Mesendoderm (in vitro differentiated cells): Measurements from ENCODE around the gene PRDM11.
A peak's percentile ranks its signal among the peaks of the same experiment; 100 is the strongest.

Experiments
- DNase-seq: peaks from one replicate; pipeline ENCODE4 v3.0.0; 2013
- H2AK5ac ChIP-seq: 2 replicates; pipeline ENCODE4 v1.6.1; 2013; ENCODE audit warnings: low read length, inconsistent platforms
- H2BK120ac ChIP-seq: 2 replicates; pipeline ENCODE4 v1.6.1; 2013; ENCODE audit warnings: low read depth, mild to moderate bottlenecking, low read length, moderate library complexity, mixed read lengths
- H2BK15ac ChIP-seq: replicated peaks from 2 replicates; pipeline ENCODE4 v1.6.1; 2013; ENCODE audit warnings: low read depth, mild to moderate bottlenecking, moderate library complexity
- H2BK5ac ChIP-seq: 2 replicates; pipeline ENCODE4 v1.6.1; 2013; ENCODE audit warnings: low read length, inconsistent platforms
- H3K18ac ChIP-seq: 2 replicates; pipeline ENCODE4 v1.6.1; 2013; ENCODE audit warnings: mild to moderate bottlenecking, low read length, mixed read lengths
- H3K23ac ChIP-seq: one replicate; pipeline ENCODE4 v1.6.1; 2013; ENCODE audit warnings: low read length
- H3K27ac ChIP-seq: 2 replicates; pipeline ENCODE4 v1.5.1; 2013; ENCODE audit warnings: low read depth, mild to moderate bottlenecking, inconsistent platforms, low read length, moderate library complexity
- H3K27me3 ChIP-seq: 2 replicates; pipeline ENCODE4 v1.6.1; 2013; ENCODE audit warnings: low read length, control low read depth, mild to moderate bottlenecking, inconsistent platforms; ENCODE audit not compliant: insufficient read depth, poor library complexity
- H3K36me3 ChIP-seq: 2 replicates; pipeline ENCODE4 v1.6.1; 2013; ENCODE audit warnings: low read length, inconsistent platforms; ENCODE audit not compliant: control insufficient read depth, insufficient read depth
- H3K4ac ChIP-seq: one replicate; pipeline ENCODE4 v1.6.1; 2013; ENCODE audit warnings: low read depth, mild to moderate bottlenecking, low read length, moderate library complexity
- H3K4me1 ChIP-seq: 2 replicates; pipeline ENCODE4 v1.6.1; 2013; ENCODE audit warnings: low read depth, low read length, inconsistent platforms; ENCODE audit not compliant: control insufficient read depth
- H3K4me2 ChIP-seq: 2 replicates; pipeline ENCODE4 v1.6.1; 2013; ENCODE audit warnings: low read length
- H3K4me3 ChIP-seq: 2 replicates; pipeline ENCODE4 v1.5.1; 2013; ENCODE audit warnings: mild to moderate bottlenecking, low read length
- H3K56ac ChIP-seq: one replicate; pipeline ENCODE4 v1.6.1; 2013; ENCODE audit warnings: low read length
- H3K79me1 ChIP-seq: 2 replicates; pipeline ENCODE4 v1.6.1; 2013; ENCODE audit warnings: low read length, inconsistent platforms
- H3K79me2 ChIP-seq: 2 replicates; pipeline ENCODE4 v1.6.1; 2013; ENCODE audit warnings: mild to moderate bottlenecking, low read length; ENCODE audit not compliant: control insufficient read depth, insufficient read depth
- H3K9ac ChIP-seq: 2 replicates; pipeline ENCODE4 v1.6.1; 2013; ENCODE audit warnings: low read length, inconsistent platforms
- H4K5ac ChIP-seq: one replicate; pipeline ENCODE4 v1.6.1; 2013; ENCODE audit warnings: low read length
- H4K8ac ChIP-seq: one replicate; pipeline ENCODE4 v1.6.1; 2013; ENCODE audit warnings: low read depth, mild to moderate bottlenecking, control low read depth, low read length, moderate library complexity
- WGBS: extraction: QIAGEN DNeasy Blood & Tissue Kit; methylation state at CpG from one replicate; pipeline ENCODE4 v1.1.7; 2013; ENCODE audit warnings: low lambda C conversion rate, missing lambda C conversion rate; ENCODE audit not compliant: insufficient coverage; ENCODE audit errors: extremely low coverage; 5-methylcytosine and 5-hydroxymethylcytosine counted together

Gene PRDM11

DNA sequence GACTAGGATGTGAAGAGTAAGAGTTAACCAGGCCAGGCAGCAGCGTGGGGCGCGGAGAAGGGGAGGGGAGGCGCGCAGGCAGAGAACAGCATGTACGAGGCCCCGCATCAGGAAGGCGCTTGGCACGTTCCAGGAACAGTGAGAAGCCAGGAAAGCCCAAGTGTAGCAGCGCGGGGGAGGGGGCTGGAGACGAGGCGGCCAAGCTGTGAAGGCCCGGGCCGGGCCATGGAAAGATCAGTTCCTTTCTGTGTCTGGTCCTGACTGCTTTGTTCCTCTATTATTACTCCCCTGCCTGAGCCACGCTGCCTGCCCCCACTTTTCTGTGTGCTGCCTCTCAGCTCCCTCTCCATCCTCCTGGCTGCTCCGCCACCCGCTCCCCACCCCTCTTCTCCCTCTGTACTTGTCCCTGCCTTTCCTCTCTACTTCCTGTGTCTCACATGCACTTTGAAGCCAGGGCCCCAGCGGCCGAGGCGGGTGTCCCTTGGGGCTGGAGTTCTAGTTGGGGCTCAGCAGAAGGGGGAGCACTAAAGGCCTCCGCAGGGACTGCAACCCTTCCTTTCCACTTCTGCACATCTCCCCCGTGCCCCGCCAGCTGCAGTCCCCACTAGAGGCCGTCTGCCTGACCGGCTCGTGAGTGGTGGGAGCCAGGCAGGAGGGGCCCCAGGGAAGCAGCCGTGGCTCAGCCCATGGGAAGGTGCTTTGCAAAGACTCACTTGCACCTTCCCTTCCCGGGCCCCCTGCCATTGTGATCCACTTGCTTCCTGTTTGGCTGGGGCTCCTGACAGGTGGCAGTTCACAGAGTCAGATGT lies 63.7 kb downstream of the PRDM11 start:
- no peak overlapping the region for H3K18ac ChIP-seq

GRCh38 chr11:45210846-45211245 lies 64.4 kb downstream of the PRDM11 start:
- no peak overlapping the region for H3K27ac ChIP-seq
- WGBS = no CpG with 5 or more reads among the region's 9 CpGs

More for the DNA sequence above, 63.7 kb downstream of the PRDM11 start:
- Histone ChIP-seq H3K79me2 (no peaks in the 10 kb centered on the region), H3K27ac (no peak overlapping the region), H3K9ac (peak overlapping the region; percentile 28), H2BK120ac (no peak overlapping the region), H3K23ac (no peak overlapping the region), H4K5ac (no peak overlapping the region), H3K56ac (peak overlapping the region; percentile 46), H3K27me3 (no peaks in the 10 kb centered on the region), H2AK5ac (no peak overlapping the region), H3K79me1 (no peaks in the 10 kb centered on the region), H2BK15ac (no peak overlapping the region), H3K4me1 (peaks cover 3% of the 10 kb centered on the region), H3K4me2 (no peak overlapping the region), H3K4me3 (no peak overlapping the region), H4K8ac (no peak overlapping the region), H3K36me3 (no peaks in the 10 kb centered on the region), H2BK5ac (no peak overlapping the region), H3K4ac (no peak overlapping the region)
- no CpG with 5 or more reads among the region's 29 CpGs for WGBS
- peak; percentile 71 for DNase-seq

DNA sequence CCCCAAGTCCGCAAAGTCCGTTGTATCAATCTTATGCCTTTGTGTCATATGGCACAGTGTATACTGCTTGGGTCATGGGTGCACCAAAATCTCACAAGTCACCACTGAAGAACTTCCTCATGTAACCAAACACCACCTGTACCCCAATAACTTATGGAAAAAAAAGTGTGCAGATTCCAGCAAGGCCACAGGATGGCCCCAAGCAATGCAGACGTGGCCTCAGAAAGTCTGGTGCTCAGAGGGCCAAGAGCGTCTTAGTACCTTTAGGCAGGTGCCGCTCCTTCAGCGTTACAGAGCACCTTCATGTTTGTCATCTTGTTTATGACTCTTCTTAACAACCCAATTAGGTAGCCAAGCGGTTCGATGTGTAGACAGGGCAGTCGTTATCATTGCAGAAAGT lies 65.3 kb downstream of the PRDM11 start:
- no peak overlapping the region for H4K8ac ChIP-seq
- no peaks in the 10 kb centered on the region for H3K27me3 ChIP-seq
- H3K9ac ChIP-seq = no peak overlapping the region
- H4K5ac ChIP-seq = no peak overlapping the region
- H3K56ac ChIP-seq = no peak overlapping the region
- DNase-seq = no peak
- no peak overlapping the region for H3K4me2 ChIP-seq
- WGBS = no CpG with 5 or more reads among the region's 9 CpGs
- no peak overlapping the region for H2AK5ac ChIP-seq
- no peaks in the 10 kb centered on the region for H3K36me3 ChIP-seq
- H3K4ac ChIP-seq = no peak overlapping the region
- H2BK15ac ChIP-seq = no peak overlapping the region
- no peak overlapping the region for H2BK5ac ChIP-seq
- no peak overlapping the region for H3K23ac ChIP-seq
- H2BK120ac ChIP-seq = no peak overlapping the region
- no peak overlapping the region for H3K27ac ChIP-seq
- H3K79me1 ChIP-seq = no peaks in the 10 kb centered on the region
- no peaks in the 10 kb centered on the region for H3K79me2 ChIP-seq
- peaks cover 3% of the 10 kb centered on the region for H3K4me1 ChIP-seq
- no peak overlapping the region for H3K4me3 ChIP-seq
- H3K18ac ChIP-seq = no peak overlapping the region

More at GRCh38 chr11:45210846-45211245, 64.4 kb downstream of the PRDM11 start:
- H3K27me3 ChIP-seq = no peaks in the 10 kb centered on the region
- H3K56ac ChIP-seq = no peak overlapping the region
- no peak overlapping the region for H4K8ac ChIP-seq
- H3K36me3 ChIP-seq = no peaks in the 10 kb centered on the region
- H3K4me3 ChIP-seq = no peak overlapping the region
- H2BK15ac ChIP-seq = no peak overlapping the region
- no peak overlapping the region for H2BK120ac ChIP-seq
- H2BK5ac ChIP-seq = no peak overlapping the region
- no peak overlapping the region for H3K4me2 ChIP-seq
- H3K79me1 ChIP-seq = no peaks in the 10 kb centered on the region
- H3K9ac ChIP-seq = no peak overlapping the region
- H2AK5ac ChIP-seq = no peak overlapping the region
- peaks cover 3% of the 10 kb centered on the region for H3K4me1 ChIP-seq
- no peak for DNase-seq
- H3K23ac ChIP-seq = no peak overlapping the region
- no peak overlapping the region for H3K18ac ChIP-seq
- H3K79me2 ChIP-seq = no peaks in the 10 kb centered on the region
- no peak overlapping the region for H4K5ac ChIP-seq
- H3K4ac ChIP-seq = no peak overlapping the region

DNA sequence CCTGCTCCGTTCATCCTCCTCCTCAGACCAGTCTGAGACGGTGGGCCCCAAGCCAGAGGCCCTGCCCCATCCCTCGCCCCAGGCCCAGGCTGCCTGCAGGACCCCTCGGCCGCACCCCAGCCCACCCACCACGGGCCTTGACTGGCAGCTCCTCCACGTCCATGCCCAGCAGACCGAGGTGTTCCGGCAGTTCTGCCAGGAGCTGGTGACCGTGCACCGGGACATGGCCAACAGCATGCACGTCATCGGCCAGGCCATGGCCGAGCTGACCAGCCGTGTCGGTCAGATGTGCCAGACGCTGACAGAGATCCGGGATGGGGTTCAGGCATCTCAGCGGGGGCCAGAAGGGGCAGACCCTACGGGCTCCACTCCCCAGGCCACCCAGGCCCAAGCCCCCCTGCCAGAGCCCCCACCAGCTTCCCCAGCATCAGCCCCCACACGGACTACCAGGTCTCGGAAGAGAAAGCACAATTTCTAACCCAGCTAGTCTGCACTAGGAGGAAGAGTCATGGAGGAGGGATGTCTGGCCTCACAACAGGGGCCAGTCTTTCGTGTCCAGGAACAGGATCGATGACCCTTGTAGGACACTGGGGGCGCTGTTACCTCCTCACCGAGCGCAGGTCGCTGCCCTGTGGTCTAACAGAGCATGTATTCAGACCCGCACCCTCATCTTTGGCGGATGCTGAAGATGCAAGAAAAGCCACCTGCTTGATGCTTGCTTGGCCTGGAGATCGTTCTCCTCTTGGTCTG lies 66.3 kb downstream of the PRDM11 start:
- Histone ChIP-seq H4K5ac (no peak overlapping the region), H2AK5ac (no peak overlapping the region)
- DNase-seq = peak; percentile 59

DNA sequence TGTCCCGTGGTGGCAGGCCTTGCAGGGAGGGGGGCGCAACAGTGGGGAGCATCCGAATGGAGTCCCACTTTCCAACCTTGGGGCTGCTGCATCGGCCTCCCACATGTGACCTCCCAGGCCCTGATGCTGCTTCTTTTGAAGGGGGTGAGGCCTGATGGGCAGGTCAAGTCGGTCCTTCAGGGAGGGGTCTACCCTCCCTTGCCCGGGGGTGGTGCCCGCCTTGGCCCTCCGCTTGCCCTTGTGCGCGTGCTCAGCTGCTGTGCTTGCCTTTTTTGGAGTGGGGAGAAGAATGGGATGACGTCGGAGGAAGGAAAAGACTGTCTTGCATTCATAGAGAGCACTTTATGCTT lies 66.9 kb downstream of the PRDM11 start:
- no peak overlapping the region for H3K23ac ChIP-seq
- H3K4me2 ChIP-seq = no peak overlapping the region
- no peak overlapping the region for H4K8ac ChIP-seq
- DNase-seq = no peak
- no peaks in the 10 kb centered on the region for H3K79me1 ChIP-seq
- no peak overlapping the region for H3K56ac ChIP-seq
- H2BK120ac ChIP-seq = no peak overlapping the region
- H2BK15ac ChIP-seq = no peak overlapping the region
- peaks cover 3% of the 10 kb centered on the region for H3K4me1 ChIP-seq
- H3K9ac ChIP-seq = no peak overlapping the region
- no peak overlapping the region for H3K4me3 ChIP-seq
- H3K79me2 ChIP-seq = no peaks in the 10 kb centered on the region
- H4K5ac ChIP-seq = no peak overlapping the region
- H2AK5ac ChIP-seq = no peak overlapping the region
- H3K27ac ChIP-seq = no peak overlapping the region
- no peaks in the 10 kb centered on the region for H3K36me3 ChIP-seq
- no peak overlapping the region for H2BK5ac ChIP-seq
- no peak overlapping the region for H3K18ac ChIP-seq
- WGBS = no CpG with 5 or more reads among the region's 12 CpGs
- no peaks in the 10 kb centered on the region for H3K27me3 ChIP-seq
- H3K4ac ChIP-seq = no peak overlapping the region

More for the DNA sequence above, 66.3 kb downstream of the PRDM11 start:
- no peak overlapping the region for H3K4ac ChIP-seq
- H3K4me3 ChIP-seq = no peak overlapping the region
- no peak overlapping the region for H3K23ac ChIP-seq
- no peak overlapping the region for H4K8ac ChIP-seq
- WGBS = no CpG with 5 or more reads among the region's 31 CpGs
- H3K27me3 ChIP-seq = no peaks in the 10 kb centered on the region
- H3K4me1 ChIP-seq = peaks cover 3% of the 10 kb centered on the region
- no peak overlapping the region for H2BK5ac ChIP-seq
- H3K27ac ChIP-seq = no peak overlapping the region
- no peaks in the 10 kb centered on the region for H3K79me1 ChIP-seq
- no peaks in the 10 kb centered on the region for H3K36me3 ChIP-seq
- H3K9ac ChIP-seq = no peak overlapping the region
- no peak overlapping the region for H2BK15ac ChIP-seq
- no peak overlapping the region for H3K4me2 ChIP-seq
- H3K56ac ChIP-seq = no peak overlapping the region
- no peak overlapping the region for H3K18ac ChIP-seq
- no peaks in the 10 kb centered on the region for H3K79me2 ChIP-seq
- no peak overlapping the region for H2BK120ac ChIP-seq
